A549 (cell line): ENCODE results near the gene CTNNBIP1. TPM values are rescaled to one million over a fixed set of nuclear protein-coding genes. Genes with fewer than 3 reads are reported as not detected.

Source experiments
- ATAC-seq, 2 experiments: fragments of 200-7000 bp in 1 of 2; fragments of >200 bp in 1 of 2; cut with Nextera tagmentation in 1 of 2; cut with Tn5 transposase in 1 of 2; 3 replicates each; pipeline versions ENCODE4 v1.8.0 to v1.9.1; 2018 to 2020; ENCODE audit warnings: mild to moderate bottlenecking in 1 of 2, moderate library complexity in 1 of 2
- CTCF ChIA-PET: fragments of 300-600 bp; sonication (Branson Sonifier 250); formaldehyde crosslinking; extraction: SDS; loops from one replicate; lab custom pipeline; 2021; ENCODE audit warnings: antibody characterized with exemption, inconsistent platforms; lab: Yijun Ruan, JAX
- POLR2A ChIA-PET: fragments of 350-600 bp; formaldehyde crosslinking; extraction: SDS; loops from one replicate; lab custom pipeline; 2021; ENCODE audit warnings: antibody characterized with exemption, inconsistent platforms; lab: Yijun Ruan, JAX
- DNase-seq, 2 experiments: peaks; one replicate each; pipeline versions ENCODE4 v3.0.0 to v3.0.0-alpha.2; 2011 to 2016; ENCODE audit warnings: low read depth in 1 of 2, low spot score in 1 of 2
- FAIRE-seq: peaks from 2 replicates; lab custom pipeline; 2011; peaks lifted over from hg19 to GRCh38; lab: Jason Lieb, UNC
- H3K27ac ChIP-seq, 2 experiments: fragments of >200 bp; sonication (Bioruptor Twin); formaldehyde crosslinking; 3 replicates each; pipeline ENCODE4 v1.5.1; 2016 to 2017
- H3K4me1 ChIP-seq: fragments of >200 bp; sonication (Bioruptor Twin); formaldehyde crosslinking; 3 replicates; pipeline ENCODE4 v1.6.1; 2016
- H3K4me2 ChIP-seq: fragments of >200 bp; sonication (Bioruptor Twin); formaldehyde crosslinking; 3 replicates; pipeline ENCODE4 v1.6.1; 2016
- H3K4me3 ChIP-seq: fragments of >200 bp; sonication (Bioruptor Twin); formaldehyde crosslinking; 3 replicates; pipeline ENCODE4 v1.5.1; 2016
- H3K9me3 ChIP-seq: fragments of >200 bp; sonication (Bioruptor Twin); formaldehyde crosslinking; 3 replicates; pipeline ENCODE4 v1.6.1; 2016
- BHLHE40 ChIP-seq: IDR thresholded peaks from 2 replicates; pipeline ENCODE4 v1.6.1; 2012; ENCODE audit warnings: low read depth, low read length, inconsistent platforms
- CEBPB ChIP-seq, 2 experiments: fragments of >200 bp in 1 of 2; sonication (Bioruptor Twin) in 1 of 2; formaldehyde crosslinking in 1 of 2; IDR thresholded peaks; 2 replicates each; pipeline ENCODE4 v1.6.1; 2012 to 2016
- CHD4 ChIP-seq: fragments of 200-600 bp; sonication (generic); IDR thresholded peaks from 2 replicates; pipeline ENCODE4 v1.6.1; 2016; ENCODE audit warnings: antibody characterized with exemption, mild to moderate bottlenecking, borderline replicate concordance
- FOSL2 ChIP-seq, 2 experiments: fragments of 450-650 bp in 1 of 2; fragments of >200 bp in 1 of 2; sonication (Bioruptor Twin) in 1 of 2; formaldehyde crosslinking; IDR thresholded peaks; 2 replicates each; pipeline versions ENCODE4 v1.5.0 to v1.6.1; 2016 to 2020; ENCODE audit warnings: mild to moderate bottlenecking in 1 of 2, moderate library complexity in 1 of 2
- GATA3 ChIP-seq: IDR thresholded peaks from 2 replicates; pipeline ENCODE4 v1.6.1; 2012; ENCODE audit warnings: borderline replicate concordance
- HDAC2 ChIP-seq: fragments of 200-600 bp; sonication (generic); IDR thresholded peaks from 2 replicates; pipeline ENCODE4 v1.6.1; 2016
- HEYL ChIP-seq: fragments of 250-450 bp; sonication (Bioruptor Pico); IDR thresholded peaks from 2 replicates; pipeline ENCODE4 v1.8.0; 2021; ENCODE audit warnings: mild to moderate bottlenecking, moderate library complexity
- HOXA7 ChIP-seq: fragments of 250-450 bp; sonication (Bioruptor Pico); IDR thresholded peaks from 2 replicates; pipeline ENCODE4 v1.5.0; 2020; ENCODE audit warnings: mild to moderate bottlenecking, moderate library complexity
- HOXB13 ChIP-seq: fragments of 250-450 bp; sonication (Bioruptor Pico); IDR thresholded peaks from 2 replicates; pipeline ENCODE4 v1.5.0; 2020; ENCODE audit warnings: low read depth, mild to moderate bottlenecking, moderate library complexity
- JUN ChIP-seq, 2 experiments: fragments of >200 bp; sonication (Bioruptor Twin); formaldehyde crosslinking; IDR thresholded peaks; 2 replicates in 1 of 2; 3 replicates in 1 of 2; pipeline ENCODE4 v1.6.1; 2016 to 2017
- JUNB ChIP-seq: fragments of >200 bp; sonication (Bioruptor Twin); formaldehyde crosslinking; IDR thresholded peaks from 2 replicates; pipeline ENCODE4 v1.6.1; 2016
- MAFK ChIP-seq: fragments of 450-650 bp; IDR thresholded peaks from 2 replicates; pipeline ENCODE4 v1.6.1; 2014; ENCODE audit not compliant: partially characterized antibody
- MYC ChIP-seq: IDR thresholded peaks from 2 replicates; pipeline ENCODE4 v1.6.1; 2012; ENCODE audit warnings: mild to moderate bottlenecking, inconsistent platforms, low read length, improper control_type of control experiment, borderline replicate concordance
- NFE2L2 ChIP-seq: fragments of 150-350 bp; conservative IDR thresholded peaks from 2 replicates; pipeline ENCODE4 v1.6.1; 2014; ENCODE audit warnings: low read length
- NPAS2 ChIP-seq: fragments of 250-450 bp; sonication (Bioruptor Pico); IDR thresholded peaks from 2 replicates; pipeline ENCODE4 v1.8.0; 2022; ENCODE audit warnings: mild to moderate bottlenecking, moderate library complexity, borderline replicate concordance
- PHF8 ChIP-seq: fragments of 200-600 bp; sonication (generic); IDR thresholded peaks from 2 replicates; pipeline ENCODE4 v1.6.1; 2016; ENCODE audit warnings: low read depth, mild to moderate bottlenecking, antibody characterized with exemption, moderate library complexity, borderline replicate concordance
- POLR2A ChIP-seq: IDR thresholded peaks from 2 replicates; pipeline ENCODE4 v1.6.1; 2012; ENCODE audit warnings: mild to moderate bottlenecking, low read length
- RAD21 ChIP-seq, 2 experiments: fragments of >200 bp in 1 of 2; sonication (Bioruptor Twin) in 1 of 2; formaldehyde crosslinking in 1 of 2; IDR thresholded peaks in 1 of 2; conservative IDR thresholded peaks in 1 of 2; 2 replicates in 1 of 2; 3 replicates in 1 of 2; pipeline ENCODE4 v1.6.1; 2012 to 2018; ENCODE audit warnings: inconsistent platforms in 1 of 2
- RCOR1 ChIP-seq: fragments of 150-350 bp; IDR thresholded peaks from 2 replicates; pipeline ENCODE4 v1.6.1; 2014; ENCODE audit warnings: antibody characterized with exemption, low read length, low read depth
- RNF2 ChIP-seq: fragments of 200-600 bp; sonication (generic); IDR thresholded peaks from 2 replicates; pipeline ENCODE4 v1.6.1; 2016; ENCODE audit warnings: low read depth, mild to moderate bottlenecking, antibody characterized with exemption, moderate library complexity, borderline replicate concordance
- SMC3 ChIP-seq: fragments of >200 bp; sonication (Bioruptor Twin); formaldehyde crosslinking; IDR thresholded peaks from 3 replicates; pipeline ENCODE4 v1.6.1; 2018; ENCODE audit warnings: inconsistent platforms
- SREBF2 ChIP-seq: fragments of 450-650 bp; IDR thresholded peaks from 2 replicates; pipeline ENCODE4 v1.6.1; 2014; ENCODE audit warnings: mild to moderate bottlenecking, moderate library complexity
- ZC3H11A ChIP-seq: fragments of 450-650 bp; IDR thresholded peaks from 2 replicates; pipeline ENCODE4 v1.6.1; 2014; ENCODE audit warnings: antibody characterized with exemption, mild to moderate bottlenecking
- ZNF302 ChIP-seq: fragments of 250-450 bp; sonication (Bioruptor Pico); IDR thresholded peaks from 2 replicates; pipeline ENCODE4 v1.9.0; 2021; ENCODE audit warnings: inconsistent platforms, mild to moderate bottlenecking, moderate library complexity
- ZSCAN20 ChIP-seq: fragments of 250-450 bp; sonication (Bioruptor Pico); IDR thresholded peaks from 2 replicates; pipeline ENCODE4 v1.8.0; 2022; ENCODE audit warnings: mild to moderate bottlenecking, moderate library complexity
- WGBS: methylation state at CpG from one replicate; pipeline ENCODE4 v1.1.6; 2017; ENCODE audit errors: missing lambda C conversion rate; 5-methylcytosine and 5-hydroxymethylcytosine counted together
- polyA plus RNA-seq, 4 experiments: library from polyadenylated mRNA; depleted of rRNA in 3 of 4; stranded (reverse); fragments of >200 nt; fragmentation: RNase III in 1 of 4; extraction: RNeasy Plus Mini Kit Qiagen cat#74134 plus additional on column Dnase treatment in 1 of 4; gene quantifications; 2 replicates in 3 of 4; 3 replicates in 1 of 4; pipeline ENCODE4 v1.2.3, GENCODE V29; 2011 to 2017
- TF ChIP-seq, protein P1 (sequence below): fragments of >200 bp; sonication (Bioruptor Twin); formaldehyde crosslinking; IDR thresholded peaks from 2 replicates; pipeline ENCODE4 v1.6.1; 2016
- TF ChIP-seq, protein P2 (sequence below): fragments of 200-600 bp; sonication (generic); IDR thresholded peaks from 2 replicates; pipeline ENCODE4 v1.6.1; 2016; ENCODE audit warnings: antibody characterized with exemption, mild to moderate bottlenecking, moderate library complexity
- TF ChIP-seq, protein P3 (sequence below): fragments of 250-450 bp; sonication (Bioruptor Pico); IDR thresholded peaks from 2 replicates; pipeline ENCODE4 v1.5.0; 2021; ENCODE audit warnings: mild to moderate bottlenecking, moderate library complexity, borderline replicate concordance
- TF ChIP-seq, protein P4 (sequence below): IDR thresholded peaks from 2 replicates; pipeline ENCODE4 v1.6.1; 2012; ENCODE audit warnings: low read depth, borderline replicate concordance

CTNNBIP1 gene
- polyA plus RNA-seq, 2 of the 4 experiments (the other 2 are of a cell fraction) = 5.6 to 10.4 TPM

DNA sequence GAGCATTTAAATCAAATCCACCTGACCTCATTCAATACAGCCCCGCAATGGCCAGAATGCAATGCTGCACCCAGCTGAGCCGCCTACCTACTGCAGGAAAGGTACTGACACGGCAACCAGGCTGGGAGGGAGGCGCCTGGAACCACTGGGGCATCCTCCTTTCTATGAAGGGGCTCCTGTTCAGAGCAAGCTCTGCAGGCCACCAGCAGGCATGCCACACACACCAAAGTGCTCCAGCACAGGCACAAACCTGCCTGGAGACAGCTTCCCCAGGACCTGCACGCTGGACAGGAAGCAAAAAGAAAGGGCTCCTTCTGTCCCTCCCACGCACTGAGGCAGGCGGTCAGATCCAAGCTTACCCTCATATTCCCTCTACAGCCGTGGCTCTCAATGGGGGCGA lies 21.2 kb downstream of the CTNNBIP1 start:
- Histone ChIP-seq H3K4me2 (no peak overlapping the region), H3K4me1 (peaks cover 19% of the 10 kb centered on the region), H3K27ac (no peak overlapping the region), H3K9me3 (no peaks in the 10 kb centered on the region), H3K4me3 (no peak overlapping the region)
- no peak for ATAC-seq
- DNase-seq = no peak
- WGBS = 91% methylated on average over 4 of the region's 9 CpGs
- CTCF ChIA-PET = interaction anchor here (1.2 to 3.6 kb wide), 5 partner anchors 11 to 21 kb away, joined by 3 to 21 read pairs (median 3); no protein-coding TSS in a partner anchor
- FAIRE-seq = no peak
- TF ChIP-seq, protein P1, sequence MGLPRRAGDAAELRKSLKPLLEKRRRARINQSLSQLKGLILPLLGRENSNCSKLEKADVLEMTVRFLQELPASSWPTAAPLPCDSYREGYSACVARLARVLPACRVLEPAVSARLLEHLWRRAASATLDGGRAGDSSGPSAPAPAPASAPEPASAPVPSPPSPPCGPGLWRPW = no peak
- TF ChIP-seq, protein P2, sequence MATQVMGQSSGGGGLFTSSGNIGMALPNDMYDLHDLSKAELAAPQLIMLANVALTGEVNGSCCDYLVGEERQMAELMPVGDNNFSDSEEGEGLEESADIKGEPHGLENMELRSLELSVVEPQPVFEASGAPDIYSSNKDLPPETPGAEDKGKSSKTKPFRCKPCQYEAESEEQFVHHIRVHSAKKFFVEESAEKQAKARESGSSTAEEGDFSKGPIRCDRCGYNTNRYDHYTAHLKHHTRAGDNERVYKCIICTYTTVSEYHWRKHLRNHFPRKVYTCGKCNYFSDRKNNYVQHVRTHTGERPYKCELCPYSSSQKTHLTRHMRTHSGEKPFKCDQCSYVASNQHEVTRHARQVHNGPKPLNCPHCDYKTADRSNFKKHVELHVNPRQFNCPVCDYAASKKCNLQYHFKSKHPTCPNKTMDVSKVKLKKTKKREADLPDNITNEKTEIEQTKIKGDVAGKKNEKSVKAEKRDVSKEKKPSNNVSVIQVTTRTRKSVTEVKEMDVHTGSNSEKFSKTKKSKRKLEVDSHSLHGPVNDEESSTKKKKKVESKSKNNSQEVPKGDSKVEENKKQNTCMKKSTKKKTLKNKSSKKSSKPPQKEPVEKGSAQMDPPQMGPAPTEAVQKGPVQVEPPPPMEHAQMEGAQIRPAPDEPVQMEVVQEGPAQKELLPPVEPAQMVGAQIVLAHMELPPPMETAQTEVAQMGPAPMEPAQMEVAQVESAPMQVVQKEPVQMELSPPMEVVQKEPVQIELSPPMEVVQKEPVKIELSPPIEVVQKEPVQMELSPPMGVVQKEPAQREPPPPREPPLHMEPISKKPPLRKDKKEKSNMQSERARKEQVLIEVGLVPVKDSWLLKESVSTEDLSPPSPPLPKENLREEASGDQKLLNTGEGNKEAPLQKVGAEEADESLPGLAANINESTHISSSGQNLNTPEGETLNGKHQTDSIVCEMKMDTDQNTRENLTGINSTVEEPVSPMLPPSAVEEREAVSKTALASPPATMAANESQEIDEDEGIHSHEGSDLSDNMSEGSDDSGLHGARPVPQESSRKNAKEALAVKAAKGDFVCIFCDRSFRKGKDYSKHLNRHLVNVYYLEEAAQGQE = no peak
- no peak for TF ChIP-seq ZNF302 (CRISPR knock-in tag)
- TF ChIP-seq JUN (IDR thresholded peaks at IDR 0.05) = no peak
- TF ChIP-seq CEBPB (IDR thresholded peaks at IDR 0.05) = no peak
- no peak for TF ChIP-seq FOSL2 (IDR thresholded peaks at IDR 0.05)
- no peak for TF ChIP-seq FOSL2 (CRISPR knock-in tag; IDR thresholded peaks at IDR 0.05)
- TF ChIP-seq RAD21 (conservative IDR thresholded peaks at IDR 0.05 in 1 of 2, IDR thresholded peaks at IDR 0.05 in 1 of 2) = no peak
- TF ChIP-seq, protein P3, sequence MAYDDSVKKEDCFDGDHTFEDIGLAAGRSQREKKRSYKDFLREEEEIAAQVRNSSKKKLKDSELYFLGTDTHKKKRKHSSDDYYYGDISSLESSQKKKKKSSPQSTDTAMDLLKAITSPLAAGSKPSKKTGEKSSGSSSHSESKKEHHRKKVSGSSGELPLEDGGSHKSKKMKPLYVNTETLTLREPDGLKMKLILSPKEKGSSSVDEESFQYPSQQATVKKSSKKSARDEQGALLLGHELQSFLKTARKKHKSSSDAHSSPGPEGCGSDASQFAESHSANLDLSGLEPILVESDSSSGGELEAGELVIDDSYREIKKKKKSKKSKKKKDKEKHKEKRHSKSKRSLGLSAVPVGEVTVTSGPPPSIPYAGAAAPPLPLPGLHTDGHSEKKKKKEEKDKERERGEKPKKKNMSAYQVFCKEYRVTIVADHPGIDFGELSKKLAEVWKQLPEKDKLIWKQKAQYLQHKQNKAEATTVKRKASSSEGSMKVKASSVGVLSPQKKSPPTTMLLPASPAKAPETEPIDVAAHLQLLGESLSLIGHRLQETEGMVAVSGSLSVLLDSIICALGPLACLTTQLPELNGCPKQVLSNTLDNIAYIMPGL = no peak
- TF ChIP-seq PHF8 = no peak
- no peak for TF ChIP-seq JUNB
- TF ChIP-seq RCOR1 = no peak
- TF ChIP-seq HOXA7 (CRISPR knock-in tag) = no peak
- no peak for TF ChIP-seq BHLHE40
- TF ChIP-seq NPAS2 (CRISPR knock-in tag) = no peak
- TF ChIP-seq NFE2L2 = no peak
- TF ChIP-seq GATA3 = no peak
- no peak for TF ChIP-seq HOXB13 (CRISPR knock-in tag)
- no peak for TF ChIP-seq RNF2
- TF ChIP-seq HEYL (CRISPR knock-in tag) = no peak
- TF ChIP-seq, all 56 proteins: peak for 0
- POLR2A ChIA-PET = no interaction called here

DNA sequence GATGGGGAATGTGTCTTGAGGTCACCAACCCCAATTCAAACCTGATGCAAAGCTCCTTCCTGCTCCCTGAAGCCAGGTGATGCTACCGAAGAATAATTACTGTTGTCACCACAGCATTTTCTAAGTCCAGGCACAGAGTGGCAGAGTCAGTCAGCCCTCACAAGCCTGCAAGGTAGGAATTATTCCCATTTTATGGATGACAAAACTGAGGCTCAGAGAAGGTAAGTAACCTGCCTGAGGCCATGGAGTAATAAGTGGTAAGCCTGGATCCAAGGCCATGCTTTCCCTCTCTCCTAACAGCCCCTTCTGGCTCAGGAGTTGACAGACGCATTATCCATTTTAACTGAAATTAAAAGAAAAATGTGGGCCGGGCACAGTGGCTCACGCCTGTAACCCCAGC lies 23.0 kb downstream of the CTNNBIP1 start:
- no peak for ATAC-seq
- 89% methylated on average over 4 of the region's 4 CpGs for WGBS
- CTCF ChIA-PET = interaction anchor here (0.5 to 3.6 kb wide), 5 partner anchors 10 to 468 kb away, joined by 3 to 21 read pairs (median 4); no protein-coding TSS in a partner anchor
- no peak for FAIRE-seq
- DNase-seq = no peak
- Histone ChIP-seq H3K4me1 (peaks cover 16% of the 10 kb centered on the region), H3K9me3 (no peaks in the 10 kb centered on the region), H3K4me2 (no peak overlapping the region), H3K27ac (no peak overlapping the region), H3K4me3 (no peak overlapping the region)
- POLR2A ChIA-PET = no interaction called here
- TF ChIP-seq HOXA7 (CRISPR knock-in tag) (no peak), SREBF2 (no peak), ZSCAN20 (CRISPR knock-in tag) (no peak), ZC3H11A (no peak), POLR2A (no peak), MYC (no peak), NPAS2 (CRISPR knock-in tag) (no peak), HDAC2 (no peak), SMC3 (no peak), CHD4 (no peak), MAFK (no peak), PHF8 (no peak)
- TF ChIP-seq, protein P4, sequence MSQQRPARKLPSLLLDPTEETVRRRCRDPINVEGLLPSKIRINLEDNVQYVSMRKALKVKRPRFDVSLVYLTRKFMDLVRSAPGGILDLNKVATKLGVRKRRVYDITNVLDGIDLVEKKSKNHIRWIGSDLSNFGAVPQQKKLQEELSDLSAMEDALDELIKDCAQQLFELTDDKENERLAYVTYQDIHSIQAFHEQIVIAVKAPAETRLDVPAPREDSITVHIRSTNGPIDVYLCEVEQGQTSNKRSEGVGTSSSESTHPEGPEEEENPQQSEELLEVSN = no peak
- TF ChIP-seq, protein P2 = no peak
